ENCODE measurements around the gene MACROH2A1.

DNA sequence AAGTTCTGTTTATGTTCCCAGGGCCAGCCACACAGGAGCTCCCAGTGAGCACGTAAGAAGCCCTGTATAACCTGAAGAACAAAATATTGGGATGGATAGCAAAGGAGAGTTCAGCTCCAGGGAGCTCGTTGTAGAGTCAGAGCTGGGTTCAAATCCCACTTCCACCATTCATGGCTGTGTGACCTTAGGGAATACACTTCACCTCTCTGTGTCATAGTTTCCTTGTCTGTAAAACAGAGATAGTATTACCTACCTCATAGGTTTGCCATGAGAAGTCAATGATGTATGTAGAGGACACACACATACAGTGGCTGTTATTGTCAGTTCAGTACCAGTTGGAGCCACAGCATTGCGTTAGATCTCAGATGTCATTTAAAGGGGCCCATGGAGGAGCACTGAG is 67.4 kb downstream of the MACROH2A1 start:
- TF ChIP-seq CTCF (IDR thresholded peaks at IDR 0.05; ENCODE audit: borderline replicate concordance, extremely low read depth, low read length, poor library complexity, severe bottlenecking) (no peak), EZH2 (IDR thresholded peaks at IDR 0.05; ENCODE audit: borderline replicate concordance, low read depth, low read length, severe bottlenecking) (no peak)

Data from DND-41 (cell line).